Stimulated activated CD8-positive, alpha-beta memory T cell treated with anti-CD3 and anti-CD28 coated beads, Interleukin-4, amount 100 ng/mL, for 1 hour (primary cell): ENCODE data around the gene CBX4.

ENCODE experiments used
- DNase-seq, 2 donors: peaks; one replicate each; pipeline ENCODE4 v3.0.0-alpha.2; 2020; ENCODE audit warnings: low read depth in 2 of 2, low spot score in 1 of 2

The CBX4 gene

DNA sequence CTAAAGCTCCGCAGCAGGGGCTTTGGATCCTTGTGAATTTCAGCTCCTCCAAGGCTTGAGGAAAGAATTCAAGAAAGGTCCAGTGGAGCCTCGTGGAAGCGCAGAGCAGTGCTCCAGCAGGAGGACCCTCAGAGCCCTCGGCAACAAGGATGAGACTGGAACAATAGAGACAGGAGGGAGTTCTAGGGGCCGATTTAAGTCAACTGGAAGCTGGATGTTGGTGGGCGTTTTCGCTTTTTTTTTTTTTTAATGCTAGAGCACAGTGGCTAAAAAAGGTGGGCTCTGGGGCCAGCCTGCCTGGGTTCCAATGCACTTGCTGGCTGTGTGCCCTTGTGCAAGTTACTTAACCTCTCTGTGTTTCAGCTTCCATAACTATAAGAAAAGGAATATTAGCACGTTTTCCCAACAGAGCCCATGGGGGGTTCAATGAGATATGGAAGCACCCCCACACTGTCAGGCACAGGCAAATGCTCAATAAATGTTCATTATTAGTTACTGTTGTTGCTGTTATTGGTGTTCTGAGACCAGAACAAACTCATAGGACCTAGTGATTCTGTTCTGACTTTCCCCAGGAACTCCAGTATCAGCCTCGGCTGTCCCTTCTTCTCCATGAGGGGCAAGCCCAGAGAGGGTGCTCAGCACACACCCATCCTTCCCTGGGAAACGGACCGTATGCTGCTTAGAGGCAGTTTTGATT lies 37.1 kb downstream of the CBX4 start:
- DNase-seq: no peak

DNA sequence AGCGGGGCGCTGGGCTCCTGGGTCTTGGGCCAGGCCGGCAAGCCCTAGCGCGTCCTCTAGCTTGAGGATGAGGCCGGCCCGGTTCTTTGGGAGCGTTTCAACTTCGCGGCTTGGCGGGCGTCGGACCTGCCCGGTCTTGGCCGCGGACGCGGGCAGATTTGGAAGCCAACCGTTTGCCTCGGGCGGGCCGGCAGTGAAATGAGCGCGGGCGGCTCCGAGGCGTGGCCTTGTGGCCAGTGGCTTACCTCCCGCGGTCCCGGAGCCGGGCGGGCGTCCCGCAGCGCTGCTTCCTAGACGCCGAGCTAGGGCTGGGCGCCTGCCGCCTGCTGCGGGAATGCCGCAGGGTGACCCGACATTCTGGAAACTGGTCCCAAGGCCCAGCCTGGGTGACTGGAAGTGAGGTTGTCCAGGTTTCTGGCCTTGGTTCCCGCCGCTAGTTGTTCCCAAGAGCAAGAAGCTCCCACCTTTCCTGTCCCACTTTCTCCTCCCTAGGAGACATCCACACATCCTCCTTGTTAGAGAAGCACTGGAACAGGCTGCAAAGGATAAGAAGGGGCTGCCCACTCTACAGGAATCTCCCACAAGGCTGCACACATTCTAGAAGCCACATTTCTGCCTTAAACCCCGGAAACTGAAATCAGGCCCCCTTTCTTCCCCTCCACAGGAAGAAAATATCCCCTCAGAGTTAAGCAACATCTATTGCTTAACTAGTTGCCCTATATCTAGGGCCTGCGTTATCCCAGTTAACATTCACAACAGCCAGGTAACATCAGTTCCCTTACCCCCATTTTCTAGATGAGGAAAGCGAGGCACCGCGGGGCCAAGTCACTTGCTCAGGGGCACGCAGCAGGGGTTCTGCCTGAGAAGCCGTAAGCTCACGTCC lies 37.8 kb downstream of the CBX4 start:
- no peak for DNase-seq

DNA sequence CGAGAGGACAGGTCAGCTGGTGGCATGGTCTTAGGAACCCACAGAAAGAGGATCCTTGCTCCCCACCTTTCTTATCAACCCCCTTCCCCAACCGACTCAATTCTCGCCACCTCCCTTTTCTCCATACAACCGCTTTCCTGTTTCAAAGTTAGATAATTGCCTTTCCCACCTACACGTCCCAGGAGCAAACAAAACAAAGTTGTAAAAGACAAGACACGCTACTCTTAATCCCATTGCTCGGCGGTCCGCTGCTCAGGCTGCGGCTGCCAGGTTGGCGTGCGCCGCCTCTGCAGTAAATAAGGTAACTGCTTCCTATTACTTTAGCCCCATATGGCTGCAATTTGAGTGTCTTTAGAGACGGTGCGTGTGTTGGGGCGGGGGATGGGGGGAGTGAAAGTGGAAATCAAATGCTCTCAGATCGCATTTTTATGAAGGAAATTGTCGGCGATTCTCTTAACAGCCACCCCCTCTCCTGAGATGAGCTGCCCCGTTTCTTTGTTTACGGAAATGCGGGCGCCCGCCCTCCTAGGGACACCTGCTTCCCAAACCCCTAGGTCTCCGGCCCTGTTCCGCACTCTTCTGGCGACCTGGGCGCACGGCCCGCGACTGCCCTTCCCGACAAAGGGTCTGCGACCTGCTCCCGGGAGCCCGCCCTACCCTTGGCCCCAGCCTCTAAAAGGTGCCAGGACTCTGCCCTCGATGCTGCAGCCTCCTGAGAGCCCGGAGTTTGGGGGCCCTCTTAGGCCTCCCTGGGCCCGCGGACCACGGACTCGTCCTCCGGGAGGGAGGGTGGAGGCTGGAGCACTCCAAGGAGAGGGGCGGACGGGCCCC lies 38.7 kb downstream of the CBX4 start:
- DNase-seq: no peak

DNA sequence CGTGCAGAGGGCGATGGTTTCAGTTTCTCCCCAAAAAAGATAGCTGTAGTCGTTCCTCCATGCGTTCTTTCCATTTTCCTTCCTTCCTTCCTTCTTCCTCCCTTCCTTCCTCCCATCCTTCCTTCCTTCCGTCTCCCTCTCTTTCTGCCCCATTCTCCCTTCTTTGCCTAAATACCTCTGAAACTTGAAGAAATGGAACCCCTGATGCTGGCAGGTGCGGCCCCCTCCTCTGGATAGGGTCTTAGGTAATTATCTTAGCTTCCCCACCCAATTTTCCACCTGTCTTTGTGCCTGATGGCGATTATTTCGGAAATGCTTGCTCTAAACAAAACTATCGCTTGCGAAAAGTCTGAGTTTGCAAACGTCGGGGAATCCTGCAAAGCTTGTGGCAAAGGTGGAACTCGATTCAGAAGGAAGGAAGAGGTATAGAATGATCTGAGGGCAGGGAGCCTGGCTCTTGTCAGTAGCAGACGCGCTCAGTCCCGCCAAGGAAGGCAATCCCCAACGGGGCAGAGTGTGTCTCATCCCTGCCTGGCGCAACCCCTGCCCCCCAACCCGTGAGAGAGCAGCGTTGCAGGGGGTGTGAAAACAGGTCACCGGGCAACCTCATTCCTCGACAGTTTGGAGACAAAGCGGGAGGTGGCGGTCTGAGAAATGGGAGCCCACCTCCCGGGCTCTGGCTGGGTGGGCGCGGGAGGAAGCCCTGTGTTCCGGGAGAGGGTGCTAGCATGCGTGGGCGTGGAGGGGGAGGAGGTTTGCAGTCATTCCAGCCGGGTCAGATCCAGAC lies 39.5 kb downstream of the CBX4 start:
- DNase-seq: no peak

DNA sequence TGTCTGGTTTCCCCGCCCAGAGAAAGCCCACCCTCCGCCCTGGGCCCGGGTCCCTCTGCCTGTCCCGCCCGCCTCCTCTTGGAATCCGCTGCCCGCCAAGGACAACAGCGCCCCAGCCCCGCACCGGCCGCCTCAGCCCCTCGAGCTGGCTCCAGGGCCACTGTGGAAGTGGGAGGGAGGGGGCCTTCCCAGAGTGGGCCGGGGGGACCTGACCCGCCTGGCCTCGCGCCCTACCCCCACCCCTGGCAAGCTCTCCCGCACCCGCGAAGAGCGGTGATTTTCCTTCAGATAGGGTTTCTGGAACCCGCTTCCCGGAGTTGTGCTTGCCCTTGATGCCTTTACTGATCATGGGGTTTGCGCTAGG lies 40.1 kb downstream of the CBX4 start:
- DNase-seq: no peak

DNA sequence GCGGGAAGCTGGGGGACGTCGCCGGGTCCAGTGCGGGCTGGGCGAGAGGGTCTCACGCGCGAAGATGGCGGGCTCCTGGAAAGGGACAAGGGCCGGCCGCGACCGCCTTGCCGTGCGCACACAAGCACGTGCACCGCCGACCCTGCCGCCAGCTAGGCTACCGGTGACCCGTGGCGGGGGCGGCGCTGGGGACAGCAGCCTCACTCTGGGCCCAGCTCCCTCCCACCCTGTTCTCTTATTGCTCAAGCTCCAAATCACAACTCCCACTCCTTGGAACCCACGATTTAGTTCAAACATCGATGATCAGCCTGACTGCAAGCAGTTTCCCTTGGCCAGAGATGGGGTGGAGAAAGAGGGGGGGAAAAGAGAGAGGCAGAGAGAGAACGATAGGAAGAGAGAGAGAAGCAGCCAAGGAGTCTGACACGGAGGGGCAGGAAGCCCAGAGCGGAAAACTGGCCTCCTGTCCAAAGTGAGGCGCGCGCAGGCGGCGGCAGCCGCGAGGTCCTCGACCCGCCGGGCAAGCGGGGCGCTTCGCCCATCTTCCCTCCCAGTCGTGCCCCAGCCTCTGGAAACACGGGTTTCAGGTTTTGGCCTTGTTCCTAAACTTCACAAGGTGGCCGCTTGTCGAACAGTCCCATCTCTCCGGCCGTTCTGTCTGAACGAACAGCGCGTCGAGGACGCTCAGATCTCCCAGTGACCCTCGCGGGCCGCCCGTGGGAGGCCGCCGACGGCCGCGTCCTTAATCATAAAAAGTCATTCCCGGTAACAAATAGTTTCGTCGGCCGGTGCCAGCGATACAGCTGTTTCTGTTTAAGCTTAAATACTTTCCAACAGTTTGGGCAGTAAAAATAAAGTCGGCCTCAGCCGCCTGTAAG lies 40.7 kb downstream of the CBX4 start:
- no peak for DNase-seq

DNA sequence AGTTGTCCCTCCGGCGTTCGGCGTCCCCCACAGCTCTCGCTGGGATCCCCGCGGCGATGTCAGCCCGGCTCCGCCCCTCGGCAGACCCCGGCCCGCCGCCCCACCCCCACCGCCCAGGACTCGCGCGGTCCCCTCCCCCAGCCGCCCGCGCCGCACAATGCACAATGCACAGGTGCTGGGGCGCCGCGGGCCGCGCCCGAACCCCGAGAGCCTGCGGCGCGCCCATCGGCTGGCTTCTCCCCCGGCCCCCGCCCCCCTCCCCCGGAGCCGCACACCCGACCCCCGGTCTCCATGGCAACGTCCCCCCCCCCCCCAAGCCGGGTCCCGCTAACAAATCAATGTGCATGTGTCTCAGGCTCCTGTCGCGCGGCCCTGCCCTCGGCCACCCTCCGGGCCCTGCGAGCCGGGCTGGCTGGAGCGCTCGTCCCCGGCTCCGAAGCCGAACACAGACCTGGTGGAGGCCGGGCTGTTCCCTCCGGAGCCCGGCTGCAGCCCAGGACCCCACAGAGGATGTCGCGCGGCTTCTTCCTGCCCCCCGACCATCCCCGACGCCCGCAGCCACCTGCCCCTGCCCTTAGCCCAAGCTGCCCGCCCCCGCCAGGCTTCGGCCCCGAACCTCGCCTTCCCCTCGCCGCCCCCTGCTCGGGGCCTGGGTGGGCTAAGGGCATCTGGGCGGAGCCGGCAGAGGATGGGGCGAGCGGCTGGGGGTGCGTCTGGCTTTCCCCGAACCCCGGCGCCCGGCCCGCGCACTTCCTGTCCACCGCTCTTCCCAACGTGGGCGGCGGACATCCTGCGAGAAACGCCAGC lies 41.5 kb downstream of the CBX4 start:
- DNase-seq: no peak

DNA sequence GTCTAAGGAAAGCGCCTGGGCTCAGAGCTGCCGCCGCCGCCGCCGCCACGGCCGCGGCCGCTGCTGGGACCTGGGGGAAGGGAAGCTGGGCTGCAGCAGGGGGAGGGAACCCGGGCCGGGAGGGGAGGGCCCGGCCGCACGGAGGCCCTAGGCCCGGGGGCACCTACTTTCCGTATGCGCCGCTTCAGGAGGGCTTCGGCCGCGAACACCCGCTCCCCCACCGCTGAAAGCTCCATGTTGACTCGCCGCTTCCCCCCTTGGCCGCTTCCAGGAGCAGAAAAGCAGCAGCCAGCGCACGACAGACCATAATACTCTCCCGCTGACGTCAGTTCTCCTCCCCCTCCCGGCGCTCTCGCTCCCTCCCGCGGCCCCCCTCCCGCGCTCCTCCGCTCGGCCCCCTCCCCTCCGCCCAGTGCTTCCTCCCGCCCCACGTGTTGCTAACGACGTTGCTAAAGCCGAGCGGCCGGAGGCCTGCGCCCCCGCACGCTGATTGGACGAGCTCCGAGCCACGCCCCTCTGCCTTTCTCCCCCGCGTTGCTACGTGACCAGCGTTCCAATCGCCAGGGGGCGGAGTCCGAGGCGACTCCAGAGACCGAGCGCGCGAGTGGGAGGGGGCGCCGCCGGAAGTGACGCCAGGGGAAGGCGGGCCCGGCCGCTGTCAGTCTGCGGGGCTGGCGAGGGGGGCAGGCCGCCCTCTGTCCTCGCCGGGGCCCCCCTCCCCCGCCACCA lies 42.3 kb downstream of the CBX4 start, which contains the start of gene CBX8:
TSS of gene CBX8 (minus strand) at position 315 of the 729 bp plus-strand sequence. CDS start at position 236, 79 bp downstream.
- peak; percentile 97 to 99 for DNase-seq

DNA sequence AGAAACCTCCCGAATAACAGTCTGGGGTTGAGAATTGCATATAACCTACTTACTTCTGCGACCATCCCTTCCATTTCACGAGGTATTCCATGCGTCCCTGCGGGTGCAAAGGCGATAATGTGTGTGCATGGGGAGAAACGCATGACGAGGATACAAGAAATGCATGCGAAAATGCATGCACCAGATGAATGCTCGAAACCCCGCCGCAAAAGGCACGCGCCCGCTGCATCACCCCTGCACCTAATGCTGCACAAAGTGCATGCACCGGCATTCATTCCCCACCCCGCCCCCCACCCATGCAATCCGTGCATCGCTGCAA lies 42.8 kb downstream of the CBX4 start:
- DNase-seq: no peak

DNA sequence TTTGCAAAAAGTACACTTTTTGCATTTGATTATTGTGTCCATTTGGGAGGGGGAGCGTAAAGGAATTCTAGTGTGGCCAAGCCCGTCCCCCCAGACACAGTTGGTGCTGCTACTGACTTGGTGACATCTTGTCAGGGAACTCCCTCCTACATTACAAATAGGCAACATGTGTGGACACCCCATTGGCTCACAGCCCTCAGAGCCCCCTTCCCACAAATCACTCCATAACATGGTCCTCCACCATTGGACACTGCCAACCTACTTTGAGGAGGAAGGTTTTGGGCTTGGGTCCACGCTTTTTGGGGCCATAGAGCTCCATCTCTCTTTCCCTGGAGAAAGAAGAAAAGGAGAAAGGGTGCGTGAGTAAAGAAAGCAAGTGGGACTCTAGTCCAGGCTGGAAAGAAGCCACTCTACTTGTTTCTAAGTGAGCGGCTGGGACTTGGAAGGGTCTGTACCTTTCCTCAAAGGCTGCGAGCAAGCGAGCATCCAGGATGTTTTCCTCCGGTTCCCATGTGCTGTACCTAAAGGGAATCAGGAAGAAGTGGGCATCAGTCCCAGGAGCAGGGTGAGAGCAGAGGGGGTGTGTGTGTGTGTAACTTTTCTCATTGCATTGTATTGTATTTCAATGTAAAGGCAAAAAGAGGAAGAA lies 43.3 kb downstream of the CBX4 start:
- no peak for DNase-seq

DNA sequence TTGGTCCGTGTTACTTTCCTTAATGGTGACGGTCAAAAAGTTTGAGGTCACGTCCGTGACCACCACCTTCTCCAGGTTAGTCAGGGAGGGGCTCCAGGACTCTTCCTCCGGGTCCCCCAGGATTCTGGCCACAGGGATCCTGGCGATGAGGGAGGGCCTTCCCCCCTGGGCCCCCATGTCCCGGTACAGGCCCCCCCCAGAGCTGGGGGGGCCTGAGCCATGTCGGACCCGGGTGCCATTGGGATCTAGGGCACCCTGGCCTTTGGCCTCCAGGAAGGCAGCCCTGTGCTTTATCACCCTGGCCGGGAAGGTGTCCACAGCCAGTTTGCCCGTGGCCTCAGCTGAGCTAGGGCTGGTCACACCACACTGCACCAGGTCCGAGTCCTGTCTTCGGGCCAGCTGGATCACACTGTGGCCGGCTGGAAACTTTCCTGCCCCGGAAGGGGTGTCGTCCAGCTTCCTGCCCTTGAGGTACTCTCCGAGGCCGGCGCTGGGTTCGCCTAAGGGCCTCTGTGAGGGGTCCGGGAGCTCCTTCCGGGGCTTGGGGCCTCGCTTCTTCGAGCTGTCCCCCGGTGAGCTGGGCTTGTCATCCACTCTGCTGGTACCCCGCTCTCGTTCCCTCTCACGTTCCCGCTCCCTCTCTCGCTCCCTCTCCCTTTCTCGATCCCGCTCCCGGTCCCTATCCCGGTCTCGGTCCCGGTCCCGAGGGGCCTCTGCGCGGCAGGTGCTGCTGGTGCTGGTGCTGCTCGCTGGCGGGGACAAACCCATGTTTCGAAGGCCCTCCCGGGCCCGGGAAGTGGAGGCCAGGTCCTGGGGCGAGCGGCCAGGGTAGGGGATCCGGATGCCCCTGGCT lies 44.4 kb downstream of the CBX4 start:
- no peak for DNase-seq

DNA sequence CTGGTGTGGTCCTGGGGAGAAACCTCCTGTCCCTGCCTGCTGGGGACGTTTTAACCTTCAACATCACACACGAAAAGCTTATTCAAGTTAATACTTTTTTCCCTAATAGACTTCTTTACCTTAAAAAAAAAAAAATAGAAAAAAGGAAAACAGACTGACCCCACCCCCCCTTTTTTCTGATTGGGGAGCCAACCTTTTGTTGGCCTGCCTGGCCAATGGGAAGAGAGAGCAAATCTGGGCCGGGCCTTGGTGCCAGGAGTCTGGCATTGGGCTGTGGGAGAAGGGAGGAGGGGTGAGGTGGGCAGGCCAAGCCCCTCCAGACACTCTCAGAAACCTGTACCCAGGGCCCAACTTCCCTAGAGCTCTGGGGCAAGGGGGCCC lies 45.3 kb downstream of the CBX4 start:
- DNase-seq: no peak

DNA sequence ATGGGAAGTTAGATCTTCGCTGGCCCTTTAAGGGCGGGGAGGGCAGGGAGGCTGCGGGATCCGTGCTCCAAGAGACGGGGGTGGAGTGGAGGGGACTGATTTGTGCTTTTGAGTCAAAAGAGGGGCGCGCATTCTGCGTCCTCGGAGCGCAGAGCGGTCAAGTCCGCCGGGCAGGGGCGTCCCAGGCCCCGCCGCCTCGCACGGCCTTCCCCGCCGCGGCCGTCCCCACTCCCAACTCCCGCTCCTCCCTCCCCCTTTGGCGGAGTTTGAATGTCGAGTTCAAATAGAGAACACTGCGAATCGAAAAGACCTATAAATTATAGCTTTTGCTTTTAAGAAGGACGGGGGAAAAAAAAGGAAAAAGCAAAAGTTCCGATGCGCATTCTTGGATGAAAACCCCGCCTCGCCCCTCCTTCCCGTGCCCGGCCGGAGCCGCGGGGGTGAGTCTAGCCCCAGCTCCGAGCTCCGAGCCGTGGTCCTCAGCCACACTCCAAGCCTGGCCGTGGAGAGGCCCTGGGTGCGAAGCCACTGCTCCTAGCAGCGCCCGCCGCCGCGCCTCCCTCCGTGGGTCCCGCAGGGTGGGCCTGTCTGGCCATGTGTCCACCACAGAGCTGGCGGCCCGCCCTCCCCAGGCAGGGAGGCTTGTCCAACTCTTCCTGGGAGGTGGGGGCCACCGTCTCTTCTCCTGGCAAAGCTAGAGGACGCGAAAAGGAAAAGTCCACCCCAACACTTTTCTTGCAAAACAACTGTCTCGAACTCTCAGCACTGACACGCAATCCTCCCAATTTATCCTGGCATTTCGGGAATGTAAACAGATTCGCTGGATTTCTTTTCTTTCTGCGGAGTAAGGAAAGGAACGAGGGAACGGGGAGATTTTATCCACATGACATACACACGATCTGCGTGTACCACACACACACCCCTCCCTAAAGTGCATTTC lies 46.0 kb downstream of the CBX4 start:
- DNase-seq: no peak

DNA sequence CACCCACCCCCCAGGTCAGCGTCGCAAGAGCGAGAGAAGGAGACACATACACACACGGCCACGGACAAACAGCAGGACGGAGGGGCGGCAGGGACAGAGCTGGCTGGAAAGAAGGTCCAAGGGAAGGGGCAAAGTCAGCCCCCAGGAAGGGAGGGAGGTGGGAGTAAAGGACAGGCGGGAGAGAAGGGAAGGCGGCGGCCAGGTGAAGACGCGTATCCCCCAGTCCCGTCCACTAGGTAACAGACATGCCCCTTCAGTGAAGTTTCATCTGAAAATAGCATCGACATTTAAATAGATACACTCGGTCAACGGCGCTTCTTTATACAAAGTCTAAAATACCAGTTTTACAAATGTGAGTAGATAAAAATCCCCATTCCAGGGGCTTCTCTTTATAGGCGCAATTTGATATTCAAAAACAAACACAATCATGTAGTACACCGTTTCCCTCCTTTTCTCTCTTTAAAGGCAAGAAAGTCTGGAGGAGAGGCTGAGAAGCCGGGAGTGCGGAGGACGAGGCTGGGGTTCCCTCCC lies 46.8 kb downstream of the CBX4 start:
- DNase-seq: no peak

DNA sequence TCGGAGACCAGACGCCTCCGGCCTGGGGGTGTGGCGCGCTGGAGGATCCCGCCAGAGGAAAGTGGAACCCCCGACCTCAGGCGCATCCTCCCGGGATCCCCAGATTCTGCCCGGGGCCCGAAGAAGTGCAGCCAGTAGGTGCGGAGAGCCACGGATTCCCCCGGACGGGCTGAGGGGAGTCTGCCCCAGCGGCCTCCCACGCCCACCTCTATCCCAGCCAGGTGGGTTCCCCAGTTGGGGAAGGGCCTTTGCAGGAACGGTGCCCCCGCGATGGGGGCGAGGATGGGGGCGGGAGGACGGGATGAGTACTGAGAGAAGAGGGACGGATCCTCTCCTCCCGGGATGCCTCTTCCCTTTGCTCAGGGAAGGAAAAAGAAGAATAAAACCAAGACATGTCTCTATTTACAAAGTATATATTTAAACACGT lies 47.5 kb downstream of the CBX4 start:
- DNase-seq: no peak
